Measurements from ENCODE around the gene FBXL5.

Gene FBXL5

GRCh38 chr4:15677507-15677988 lies 22.4 kb upstream of the FBXL5 start:
- DNase-seq (ENCODE audit: low read depth in 1 of 2, low spot score in 1 of 2) = no peak

GRCh38 chr4:15676899-15677298 lies 21.7 kb upstream of the FBXL5 start:
- DNase-seq (ENCODE audit: low read depth in 1 of 2, low spot score in 1 of 2) = no peak

DNA sequence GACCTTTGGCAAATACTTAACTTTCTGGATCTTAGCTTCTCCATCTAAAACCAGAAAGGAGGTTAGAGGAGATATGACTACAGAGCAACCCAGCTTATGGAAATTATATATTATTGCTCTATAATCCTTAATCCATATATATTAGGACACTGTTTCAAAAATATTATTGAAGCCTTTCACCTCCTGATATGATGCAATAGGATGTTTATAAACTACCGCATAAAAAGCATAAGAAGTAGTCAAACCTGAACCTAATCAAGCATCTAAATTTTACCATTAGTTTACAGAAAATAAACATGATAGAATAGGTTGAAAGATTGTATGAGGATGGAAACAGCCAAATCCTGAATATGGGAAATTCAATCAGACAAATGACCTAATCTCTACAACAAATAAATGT lies 20.9 kb upstream of the FBXL5 start:
- no peak for DNase-seq (ENCODE audit: low read depth in 1 of 2, low spot score in 1 of 2)

- DNase-seq (ENCODE audit: low read depth in 1 of 2, low spot score in 1 of 2) = no peak
These were observed 20.2 kb upstream of the FBXL5 start for GRCh38 chr4:15675356-15675755.

DNA sequence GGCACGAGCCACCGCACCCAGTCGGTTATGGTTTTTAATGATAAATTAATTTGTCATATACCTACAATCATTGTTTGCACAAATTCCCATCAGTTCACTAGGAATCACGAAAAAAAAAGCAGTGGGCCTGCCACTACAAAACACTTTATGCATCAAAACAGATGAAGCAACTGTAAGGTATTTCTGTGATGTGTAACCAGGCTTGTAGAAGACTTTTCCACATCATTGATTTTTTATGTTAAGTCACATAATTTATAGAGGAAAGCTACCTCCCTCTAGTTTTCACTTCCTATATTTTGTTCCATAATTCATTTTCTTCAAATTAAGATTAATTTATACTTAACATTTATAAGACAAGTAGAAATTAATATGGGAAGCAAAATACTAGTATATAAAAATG lies 19.8 kb upstream of the FBXL5 start:
- no peak for DNase-seq (ENCODE audit: low read depth in 1 of 2, low spot score in 1 of 2)

DNA sequence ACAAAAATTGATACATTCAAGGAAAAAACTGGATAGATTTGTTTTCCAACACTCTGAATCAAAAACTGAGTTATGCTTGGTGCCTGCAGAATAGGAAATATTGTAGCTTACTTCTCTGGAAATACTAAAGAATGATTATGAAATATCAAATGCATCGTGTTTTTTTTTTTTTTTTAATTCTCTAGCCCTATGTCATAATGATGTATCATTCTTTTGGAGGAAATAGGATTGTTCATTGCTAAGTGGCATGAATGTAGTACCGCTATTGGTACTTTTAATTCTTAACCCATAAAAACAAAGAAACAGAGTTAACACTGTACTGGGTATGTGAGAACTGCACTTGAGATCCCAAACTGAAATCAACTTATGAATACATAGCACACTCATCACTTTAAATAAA lies 18.9 kb upstream of the FBXL5 start:
- no peak for DNase-seq (ENCODE audit: low read depth in 1 of 2, low spot score in 1 of 2)

DNA sequence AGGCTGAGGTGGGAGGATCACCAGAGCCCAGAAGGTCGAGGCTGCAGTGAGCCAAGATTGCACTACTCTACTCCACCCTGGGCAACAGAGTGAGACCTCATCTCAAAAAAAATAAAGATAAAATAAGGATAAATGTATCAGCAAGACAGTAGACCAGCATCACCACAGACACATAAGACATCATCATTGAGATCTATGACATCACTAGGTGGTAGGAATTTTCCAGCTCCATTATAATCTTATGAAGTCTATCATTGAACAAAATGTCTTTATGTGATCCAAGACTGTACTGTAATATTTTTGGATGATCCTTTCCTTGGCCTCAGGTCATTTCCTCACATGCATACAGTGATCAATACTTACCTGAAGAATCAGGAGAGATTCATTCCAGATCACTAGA lies 18.2 kb upstream of the FBXL5 start:
- DNase-seq (ENCODE audit: low read depth in 1 of 2, low spot score in 1 of 2) = no peak

GRCh38 chr4:15672101-15672500 lies 16.9 kb upstream of the FBXL5 start:
- DNase-seq (ENCODE audit: low read depth in 1 of 2, low spot score in 1 of 2) = no peak

- no peak for DNase-seq (ENCODE audit: low read depth in 1 of 2, low spot score in 1 of 2)
These were observed 15.4 kb upstream of the FBXL5 start for GRCh38 chr4:15670576-15670975.

DNA sequence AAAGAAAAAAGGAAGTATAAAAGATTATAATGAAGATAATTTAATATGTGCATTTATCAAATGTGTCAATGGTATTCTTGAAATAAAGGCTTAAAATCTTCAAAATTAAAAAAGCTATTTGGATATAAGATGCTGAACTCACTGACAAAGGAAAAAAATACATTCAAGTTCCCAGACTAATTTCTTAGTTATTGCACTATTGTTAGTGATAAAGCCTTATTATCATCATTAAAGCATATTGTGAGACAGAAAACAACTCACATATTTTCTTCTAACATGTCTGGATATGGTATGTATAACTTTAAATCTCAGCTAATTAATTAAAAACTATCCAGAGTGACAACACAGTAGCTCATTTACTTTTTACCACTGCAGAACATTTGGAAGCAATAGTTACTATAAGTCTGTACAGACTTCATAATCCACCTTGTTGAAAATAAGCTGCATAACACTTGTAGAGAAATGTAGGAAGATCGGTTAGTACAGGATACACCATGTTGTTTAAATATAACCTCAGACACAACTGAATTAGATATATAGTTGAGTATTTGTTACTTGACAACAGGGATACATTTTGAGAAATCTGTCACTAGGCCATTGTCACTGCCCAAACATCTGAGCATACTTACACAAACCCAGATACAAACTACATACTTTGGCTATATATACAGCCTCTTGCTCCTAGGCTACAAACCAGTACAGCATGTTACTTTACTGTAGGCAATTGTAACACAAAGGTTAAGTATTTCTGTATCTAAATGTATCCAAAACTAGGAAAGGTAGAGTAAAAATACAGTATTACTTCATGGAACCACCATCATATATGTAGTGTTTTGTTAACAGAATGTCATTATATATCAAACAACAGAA lies 13.6 kb upstream of the FBXL5 start:
- no peak for DNase-seq (ENCODE audit: low read depth in 1 of 2, low spot score in 1 of 2)

GRCh38 chr4:15667006-15667405 lies 11.8 kb upstream of the FBXL5 start:
- no peak for DNase-seq (ENCODE audit: low read depth in 1 of 2, low spot score in 1 of 2)

- no peak for DNase-seq (ENCODE audit: low read depth in 1 of 2, low spot score in 1 of 2)
These were observed 10.7 kb upstream of the FBXL5 start for GRCh38 chr4:15665753-15666365.

DNA sequence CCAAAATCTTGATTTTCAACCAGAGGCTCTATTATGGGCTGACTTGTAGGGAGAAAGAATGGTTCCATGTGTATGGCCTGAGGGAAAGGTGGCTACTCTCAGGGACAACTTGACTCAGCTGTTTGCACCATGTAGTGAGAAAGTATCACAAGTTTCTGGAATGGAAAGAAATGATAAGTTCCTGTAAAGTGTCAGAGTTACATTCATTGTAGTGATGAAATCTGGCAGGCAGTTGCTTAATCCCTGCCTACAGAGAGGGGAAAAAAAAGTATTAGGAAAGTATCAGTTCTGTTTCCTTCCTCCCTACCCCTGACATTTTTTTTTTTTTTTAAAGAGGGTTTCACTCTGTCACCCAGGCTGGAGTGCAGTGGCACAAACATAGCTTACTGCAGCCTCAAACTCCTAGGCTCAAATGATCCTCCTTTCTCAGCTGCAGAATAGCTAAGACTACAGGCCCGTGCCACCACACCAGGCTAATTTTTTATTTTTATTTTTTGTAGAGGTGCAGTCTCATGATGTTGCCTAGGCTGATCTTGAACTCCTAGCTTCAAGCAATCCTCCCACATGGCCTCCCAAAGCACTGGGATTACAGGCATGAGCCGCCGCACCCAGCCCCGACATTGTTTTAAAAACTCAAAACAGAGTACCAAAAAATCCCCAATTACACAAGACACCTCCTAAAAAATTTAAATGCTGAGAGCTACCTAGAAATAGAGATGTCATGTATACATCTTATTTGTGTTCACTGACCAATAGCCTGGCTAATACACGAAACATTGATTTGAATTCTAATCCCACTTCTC lies 4.8 kb upstream of the FBXL5 start:
- DNase-seq (ENCODE audit: low read depth in 1 of 2, low spot score in 1 of 2) = no peak

DNA sequence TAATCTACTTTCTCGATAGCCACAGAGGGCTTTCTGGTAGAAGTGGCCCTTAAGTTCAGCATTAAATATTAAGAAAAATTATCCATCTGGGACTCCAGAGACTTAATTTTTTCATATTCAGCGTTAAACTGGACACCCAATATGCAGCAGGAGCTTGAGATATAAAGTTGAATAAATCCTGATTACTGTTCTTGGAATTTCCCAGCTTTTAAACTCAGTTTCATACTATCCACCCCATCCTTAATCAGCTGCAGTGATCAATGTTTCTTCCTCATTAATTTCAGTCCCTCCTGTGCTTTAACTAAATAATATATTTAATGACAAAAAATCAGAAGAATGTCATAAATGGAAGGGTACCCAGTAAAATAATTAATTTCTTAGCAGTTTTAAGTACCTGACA lies 3.6 kb upstream of the FBXL5 start:
- DNase-seq (ENCODE audit: low read depth in 1 of 2, low spot score in 1 of 2) = no peak

GRCh38 chr4:15658136-15658770 lies 3.1 kb upstream of the FBXL5 start:
- DNase-seq (ENCODE audit: low read depth in 1 of 2, low spot score in 1 of 2) = no peak

GRCh38 chr4:15657366-15657765 lies 2.2 kb upstream of the FBXL5 start:
- DNase-seq (ENCODE audit: low read depth in 1 of 2, low spot score in 1 of 2) = no peak

DNA sequence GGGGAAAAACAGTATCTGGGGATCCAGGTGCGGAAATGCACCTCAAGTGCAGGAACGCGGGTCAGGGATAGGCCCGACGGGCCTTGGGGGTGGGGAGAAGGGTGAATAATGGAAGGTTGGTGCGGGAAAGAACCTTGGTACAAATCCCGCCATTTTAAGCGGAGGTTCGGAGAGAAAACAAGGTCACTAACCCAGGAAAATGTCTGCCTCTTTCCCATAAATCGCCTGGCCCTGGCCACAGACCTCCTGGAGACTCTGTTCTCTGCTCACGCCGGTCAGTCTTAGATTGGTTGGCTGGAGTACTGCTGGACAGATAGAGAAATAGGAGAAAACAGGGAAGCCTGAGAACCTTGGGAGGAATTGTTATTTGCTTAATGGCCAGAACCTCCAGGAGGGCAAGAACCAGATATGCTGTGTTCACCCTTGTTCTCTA lies 897 bp upstream of the FBXL5 start:
- DNase-seq (ENCODE audit: low read depth in 1 of 2, low spot score in 1 of 2) = no peak

GRCh38 chr4:15654593-15655222 lies 449 bp downstream of the FBXL5 start:
- DNase-seq (ENCODE audit: low read depth in 1 of 2, low spot score in 1 of 2) = peak; percentile 12 to 16

DNA sequence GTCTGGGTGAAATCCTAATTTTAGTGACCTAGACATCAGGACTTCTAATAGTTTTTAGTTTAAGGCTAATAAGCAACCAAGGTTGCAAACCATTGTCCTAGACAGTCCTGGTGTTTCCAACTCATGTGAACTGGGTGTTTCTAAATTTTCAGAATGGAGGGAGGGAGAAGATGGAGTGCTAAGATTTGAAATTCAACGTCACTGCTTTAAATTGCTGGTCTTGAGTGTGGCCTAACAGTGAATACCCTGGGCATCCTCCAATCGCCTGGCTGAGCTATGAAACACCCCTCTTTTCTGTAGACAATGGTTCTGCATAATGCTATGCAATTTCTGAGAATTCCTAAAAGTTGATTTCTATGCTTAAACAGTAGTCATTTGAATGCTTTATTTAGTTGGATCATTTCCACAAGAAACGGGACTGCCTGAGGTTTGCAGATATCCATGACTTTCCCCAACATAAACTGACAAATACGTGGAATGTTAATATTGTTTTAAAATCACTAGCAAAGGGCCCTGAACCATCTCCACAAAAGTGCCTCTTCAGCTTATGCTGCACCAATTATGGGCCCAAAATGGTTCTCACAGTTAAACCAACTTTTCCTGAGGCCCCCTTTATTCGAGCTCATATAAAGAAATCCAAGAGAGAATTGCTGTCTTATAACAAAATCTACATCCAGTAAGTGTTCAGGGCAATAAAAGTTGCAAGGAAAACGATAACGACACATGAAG lies 1.1 kb downstream of the FBXL5 start:
- DNase-seq (ENCODE audit: low read depth in 1 of 2, low spot score in 1 of 2) = no peak

GRCh38 chr4:15653420-15653819 lies 1.7 kb downstream of the FBXL5 start:
- no peak for DNase-seq (ENCODE audit: low read depth in 1 of 2, low spot score in 1 of 2)

Measured in stimulated activated CD4-positive, alpha-beta T cell treated with anti-CD3 and anti-CD28 coated beads, Interleukin-15, amount 100 ng/mL, for 1 hour (primary cell).